HepG2 (cell line): ENCODE measurements around the gene SNRNP48. TPM values are rescaled to one million over a fixed set of nuclear protein-coding genes. Genes with fewer than 3 reads are reported as not detected.
A peak's percentile ranks its signal among the peaks of the same experiment; 100 is the strongest.

Experiments used
- ARID2 ChIP-seq: sonication (generic); formaldehyde crosslinking; IDR thresholded peaks from 2 replicates; pipeline ENCODE4 v1.8.1; 2022; ENCODE audit warnings: mild to moderate bottlenecking, missing genetic modification reagents, borderline replicate concordance
- CBX2 ChIP-seq, 2 experiments: fragments of 200-600 bp in 1 of 2; sonication (generic); formaldehyde crosslinking in 1 of 2; IDR thresholded peaks; 2 replicates each; pipeline versions ENCODE4 v1.7.0 to v1.8.1; 2018 to 2022; ENCODE audit warnings: low read depth in 2 of 2, low read length in 1 of 2, mild to moderate bottlenecking in 1 of 2, missing genetic modification reagents in 1 of 2
- MLX ChIP-seq: IDR thresholded peaks from 2 replicates; pipeline ENCODE4 v1.6.1; 2016
- MTA3 ChIP-seq: sonication (generic); formaldehyde crosslinking; IDR thresholded peaks from 2 replicates; pipeline ENCODE4 v1.4.0; 2020; ENCODE audit warnings: missing genetic modification reagents
- NCOR1 ChIP-seq: fragments of 200-600 bp; sonication (generic); IDR thresholded peaks from 2 replicates; pipeline ENCODE4 v1.7.0; 2017; ENCODE audit warnings: antibody characterized with exemption, low read length, borderline replicate concordance
- NPAS2 ChIP-seq: sonication (generic); formaldehyde crosslinking; IDR thresholded peaks from 2 replicates; pipeline ENCODE4 v1.8.0; 2022; ENCODE audit warnings: mild to moderate bottlenecking, missing genetic modification reagents, borderline replicate concordance
- POLR2A ChIP-seq, 2 experiments: IDR thresholded peaks; 2 replicates each; pipeline ENCODE4 v1.6.1; 2011; ENCODE audit warnings: low read depth in 2 of 2, low read length in 2 of 2, mild to moderate bottlenecking in 1 of 2, moderate library complexity in 1 of 2; ENCODE audit not compliant: insufficient read depth in 1 of 2
- PPARG ChIP-seq: conservative IDR thresholded peaks from 2 replicates; pipeline ENCODE4 v1.6.1; 2016; ENCODE audit warnings: missing biosample characterization, missing genetic modification reagents
- ZNF232 ChIP-seq: sonication (generic); formaldehyde crosslinking; IDR thresholded peaks from 2 replicates; pipeline ENCODE4 v1.4.0; 2020; ENCODE audit warnings: missing genetic modification reagents, borderline replicate concordance
- ZNF260 ChIP-seq: sonication (generic); formaldehyde crosslinking; IDR thresholded peaks from 2 replicates; pipeline ENCODE4 v1.4.0; 2020; ENCODE audit warnings: missing genetic modification reagents, low read depth, mild to moderate bottlenecking, borderline replicate concordance
- ZNF530 ChIP-seq: sonication (generic); formaldehyde crosslinking; IDR thresholded peaks from 2 replicates; pipeline ENCODE4 v1.5.0; 2020; ENCODE audit warnings: low read depth, mild to moderate bottlenecking, missing genetic modification reagents
- ZNF574 ChIP-seq: sonication (generic); formaldehyde crosslinking; IDR thresholded peaks from 2 replicates; pipeline ENCODE4 v1.4.0; 2020; ENCODE audit warnings: missing genetic modification reagents
- polyA plus RNA-seq, 8 experiments: library from polyadenylated mRNA; depleted of rRNA in 3 of 8; stranded (reverse) in 7 of 8; unstranded in 1 of 8; fragments of >200 nt; fragmentation: Illumina TruSeq in 4 of 8; extraction: Trizol in 4 of 8; gene quantifications; 2 replicates each; pipeline versions ENCODE4 v1.2.1 to v1.2.3, GENCODE V29; 2011 to 2016; ENCODE audit warnings: low read depth in 4 of 8, missing spikeins in 1 of 8, mixed read lengths in 1 of 8; ENCODE audit not compliant: insufficient read depth in 1 of 8
- total RNA-seq, 5 experiments: library from RNA; depleted of rRNA; stranded (reverse); fragments of >200 nt; fragmentation: Illumina TruSeq; extraction: Trizol; gene quantifications; 2 replicates each; pipeline ENCODE4 v1.2.3, GENCODE V29; 2016; ENCODE audit warnings: low read depth in 1 of 5
- TF ChIP-seq, protein P1 (sequence below): fragments of 450-650 bp; IDR thresholded peaks from 2 replicates; pipeline ENCODE4 v1.6.1; 2017
- TF ChIP-seq, protein P2 (sequence below), 2 experiments: IDR thresholded peaks; 2 replicates each; pipeline ENCODE4 v1.6.1; 2011 to 2012; ENCODE audit warnings: low read length in 2 of 2, borderline replicate concordance in 1 of 2, low read depth in 1 of 2, mild to moderate bottlenecking in 1 of 2, moderate library complexity in 1 of 2
- TF ChIP-seq, protein P3 (sequence below): sonication (generic); formaldehyde crosslinking; IDR thresholded peaks from 2 replicates; pipeline ENCODE4 v1.9.0; 2022; ENCODE audit warnings: low read depth, missing genetic modification reagents
- TF ChIP-seq, protein P4 (sequence below): sonication (generic); formaldehyde crosslinking; IDR thresholded peaks from 2 replicates; pipeline ENCODE4 v1.8.1; 2023; ENCODE audit warnings: missing genetic modification reagents, inconsistent platforms, borderline replicate concordance

SNRNP48 gene
- total and polyA plus RNA-seq, 2 of the 13 experiments (the other 11 are each of a cell fraction or from before 2014, with no cell fraction given) = 17.5 to 47.5 TPM

GRCh38 chr6:7542874-7543624, 46.9 kb upstream of the SNRNP48 start (continued):
- no peak for TF ChIP-seq ARID2
- TF ChIP-seq POLR2A (IDR thresholded peaks at IDR 0.05; ENCODE audit: insufficient read depth in 1 of 2, low read depth in 2 of 2, low read length in 2 of 2) = peak; percentile 67 to 72; a peak in 3 of 4 replicates
- TF ChIP-seq, protein P1, sequence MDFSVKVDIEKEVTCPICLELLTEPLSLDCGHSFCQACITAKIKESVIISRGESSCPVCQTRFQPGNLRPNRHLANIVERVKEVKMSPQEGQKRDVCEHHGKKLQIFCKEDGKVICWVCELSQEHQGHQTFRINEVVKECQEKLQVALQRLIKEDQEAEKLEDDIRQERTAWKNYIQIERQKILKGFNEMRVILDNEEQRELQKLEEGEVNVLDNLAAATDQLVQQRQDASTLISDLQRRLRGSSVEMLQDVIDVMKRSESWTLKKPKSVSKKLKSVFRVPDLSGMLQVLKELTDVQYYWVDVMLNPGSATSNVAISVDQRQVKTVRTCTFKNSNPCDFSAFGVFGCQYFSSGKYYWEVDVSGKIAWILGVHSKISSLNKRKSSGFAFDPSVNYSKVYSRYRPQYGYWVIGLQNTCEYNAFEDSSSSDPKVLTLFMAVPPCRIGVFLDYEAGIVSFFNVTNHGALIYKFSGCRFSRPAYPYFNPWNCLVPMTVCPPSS = no peak
- TF ChIP-seq ZNF260 (CRISPR knock-in tag) = no peak
- 0 out of 2 replicates have a peak, but pooled peaks have one; percentile 84 for TF ChIP-seq ZNF232 (CRISPR knock-in tag)
- TF ChIP-seq ZNF574 (CRISPR knock-in tag) = peak; percentile 64; the same call in 1 of the 2 replicates
- peak; percentile 72 for TF ChIP-seq MLX (CRISPR knock-in tag)
- no peak for TF ChIP-seq ZNF530 (CRISPR knock-in tag)
- TF ChIP-seq, protein P2, sequence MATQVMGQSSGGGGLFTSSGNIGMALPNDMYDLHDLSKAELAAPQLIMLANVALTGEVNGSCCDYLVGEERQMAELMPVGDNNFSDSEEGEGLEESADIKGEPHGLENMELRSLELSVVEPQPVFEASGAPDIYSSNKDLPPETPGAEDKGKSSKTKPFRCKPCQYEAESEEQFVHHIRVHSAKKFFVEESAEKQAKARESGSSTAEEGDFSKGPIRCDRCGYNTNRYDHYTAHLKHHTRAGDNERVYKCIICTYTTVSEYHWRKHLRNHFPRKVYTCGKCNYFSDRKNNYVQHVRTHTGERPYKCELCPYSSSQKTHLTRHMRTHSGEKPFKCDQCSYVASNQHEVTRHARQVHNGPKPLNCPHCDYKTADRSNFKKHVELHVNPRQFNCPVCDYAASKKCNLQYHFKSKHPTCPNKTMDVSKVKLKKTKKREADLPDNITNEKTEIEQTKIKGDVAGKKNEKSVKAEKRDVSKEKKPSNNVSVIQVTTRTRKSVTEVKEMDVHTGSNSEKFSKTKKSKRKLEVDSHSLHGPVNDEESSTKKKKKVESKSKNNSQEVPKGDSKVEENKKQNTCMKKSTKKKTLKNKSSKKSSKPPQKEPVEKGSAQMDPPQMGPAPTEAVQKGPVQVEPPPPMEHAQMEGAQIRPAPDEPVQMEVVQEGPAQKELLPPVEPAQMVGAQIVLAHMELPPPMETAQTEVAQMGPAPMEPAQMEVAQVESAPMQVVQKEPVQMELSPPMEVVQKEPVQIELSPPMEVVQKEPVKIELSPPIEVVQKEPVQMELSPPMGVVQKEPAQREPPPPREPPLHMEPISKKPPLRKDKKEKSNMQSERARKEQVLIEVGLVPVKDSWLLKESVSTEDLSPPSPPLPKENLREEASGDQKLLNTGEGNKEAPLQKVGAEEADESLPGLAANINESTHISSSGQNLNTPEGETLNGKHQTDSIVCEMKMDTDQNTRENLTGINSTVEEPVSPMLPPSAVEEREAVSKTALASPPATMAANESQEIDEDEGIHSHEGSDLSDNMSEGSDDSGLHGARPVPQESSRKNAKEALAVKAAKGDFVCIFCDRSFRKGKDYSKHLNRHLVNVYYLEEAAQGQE (IDR thresholded peaks at IDR 0.05; ENCODE audit: borderline replicate concordance in 1 of 2, low read depth in 1 of 2, low read length in 2 of 2) = peak in 1 of 2 experiments; percentile 61; a peak in 1 of 4 replicates
- TF ChIP-seq NCOR1 = peak; percentile 47; the same call in 1 of the 2 replicates
- TF ChIP-seq, protein P3, sequence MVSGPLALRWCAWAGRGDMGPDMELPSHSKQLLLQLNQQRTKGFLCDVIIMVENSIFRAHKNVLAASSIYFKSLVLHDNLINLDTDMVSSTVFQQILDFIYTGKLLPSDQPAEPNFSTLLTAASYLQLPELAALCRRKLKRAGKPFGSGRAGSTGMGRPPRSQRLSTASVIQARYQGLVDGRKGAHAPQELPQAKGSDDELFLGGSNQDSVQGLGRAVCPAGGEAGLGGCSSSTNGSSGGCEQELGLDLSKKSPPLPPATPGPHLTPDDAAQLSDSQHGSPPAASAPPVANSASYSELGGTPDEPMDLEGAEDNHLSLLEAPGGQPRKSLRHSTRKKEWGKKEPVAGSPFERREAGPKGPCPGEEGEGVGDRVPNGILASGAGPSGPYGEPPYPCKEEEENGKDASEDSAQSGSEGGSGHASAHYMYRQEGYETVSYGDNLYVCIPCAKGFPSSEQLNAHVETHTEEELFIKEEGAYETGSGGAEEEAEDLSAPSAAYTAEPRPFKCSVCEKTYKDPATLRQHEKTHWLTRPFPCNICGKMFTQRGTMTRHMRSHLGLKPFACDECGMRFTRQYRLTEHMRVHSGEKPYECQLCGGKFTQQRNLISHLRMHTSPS (CRISPR knock-in tag) = no peak
- no peak for TF ChIP-seq MTA3 (CRISPR knock-in tag)
- TF ChIP-seq CBX2 (IDR thresholded peaks at IDR 0.05; ENCODE audit: low read depth, low read length) = no peak
- no peak for TF ChIP-seq CBX2 (CRISPR knock-in tag; IDR thresholded peaks at IDR 0.05; ENCODE audit: low read depth)
- TF ChIP-seq, protein P4, sequence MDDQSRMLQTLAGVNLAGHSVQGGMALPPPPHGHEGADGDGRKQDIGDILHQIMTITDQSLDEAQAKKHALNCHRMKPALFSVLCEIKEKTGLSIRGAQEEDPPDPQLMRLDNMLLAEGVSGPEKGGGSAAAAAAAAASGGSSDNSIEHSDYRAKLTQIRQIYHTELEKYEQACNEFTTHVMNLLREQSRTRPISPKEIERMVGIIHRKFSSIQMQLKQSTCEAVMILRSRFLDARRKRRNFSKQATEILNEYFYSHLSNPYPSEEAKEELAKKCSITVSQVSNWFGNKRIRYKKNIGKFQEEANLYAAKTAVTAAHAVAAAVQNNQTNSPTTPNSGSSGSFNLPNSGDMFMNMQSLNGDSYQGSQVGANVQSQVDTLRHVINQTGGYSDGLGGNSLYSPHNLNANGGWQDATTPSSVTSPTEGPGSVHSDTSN = peak; percentile 44; the same call in 1 of the 2 replicates
- TF ChIP-seq PPARG (CRISPR knock-in tag) = peak; percentile 53; the same call in 1 of the 2 replicates
- no peak for TF ChIP-seq NPAS2 (CRISPR knock-in tag)
